ENCODE results near the gene CFAP45.

CFAP45 gene

GRCh38 chr1:159923203-159924024 lies 23.4 kb upstream of the CFAP45 start:
- peak; percentile 83 for DNase-seq (ENCODE audit: low spot score)

GRCh38 chr1:159922511-159923202 lies 22.7 kb upstream of the CFAP45 start:
- peak; percentile 60 for DNase-seq (ENCODE audit: low spot score)

DNA sequence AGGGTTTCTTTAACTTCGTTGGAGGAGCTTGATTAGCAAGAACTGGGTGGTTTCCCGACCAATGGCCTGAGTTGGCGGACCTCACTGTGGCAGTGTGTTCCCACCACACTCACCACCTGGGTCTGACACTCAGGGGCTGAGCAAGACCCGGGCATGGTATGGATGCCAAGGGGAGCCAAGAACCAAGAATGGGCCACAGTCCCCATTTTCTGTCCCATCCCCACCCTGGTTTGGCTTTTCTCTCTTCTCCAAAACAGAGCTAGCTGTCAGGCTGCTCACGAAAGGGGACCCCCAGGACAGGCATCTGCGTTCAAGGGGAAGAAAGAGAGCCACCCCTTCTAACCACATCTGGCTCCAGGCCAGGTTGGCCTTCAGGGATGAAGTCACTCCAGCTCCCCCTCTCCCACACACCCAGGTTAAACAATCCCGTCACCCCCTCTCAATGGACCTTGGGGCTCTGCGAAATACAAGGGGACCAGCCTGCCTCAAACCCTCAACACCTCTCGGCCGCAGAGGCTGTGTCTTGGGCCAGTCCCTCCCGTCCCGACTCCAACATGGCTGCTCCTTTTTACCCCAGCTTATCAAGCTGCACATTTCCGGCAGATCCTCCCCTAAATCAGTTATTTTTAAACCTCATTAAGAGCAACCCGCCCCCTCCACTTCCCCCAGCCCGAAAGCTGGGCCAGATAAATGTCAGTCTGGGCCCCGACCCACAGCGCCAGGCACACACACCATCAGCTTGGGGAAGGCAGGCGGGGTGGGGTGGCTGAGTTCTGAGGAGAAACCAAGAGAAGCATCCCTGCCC lies 21.9 kb upstream of the CFAP45 start:
- no peak for DNase-seq (ENCODE audit: low spot score)

GRCh38 chr1:159921251-159921650 lies 21.3 kb upstream of the CFAP45 start:
- no peak for DNase-seq (ENCODE audit: low spot score)

DNA sequence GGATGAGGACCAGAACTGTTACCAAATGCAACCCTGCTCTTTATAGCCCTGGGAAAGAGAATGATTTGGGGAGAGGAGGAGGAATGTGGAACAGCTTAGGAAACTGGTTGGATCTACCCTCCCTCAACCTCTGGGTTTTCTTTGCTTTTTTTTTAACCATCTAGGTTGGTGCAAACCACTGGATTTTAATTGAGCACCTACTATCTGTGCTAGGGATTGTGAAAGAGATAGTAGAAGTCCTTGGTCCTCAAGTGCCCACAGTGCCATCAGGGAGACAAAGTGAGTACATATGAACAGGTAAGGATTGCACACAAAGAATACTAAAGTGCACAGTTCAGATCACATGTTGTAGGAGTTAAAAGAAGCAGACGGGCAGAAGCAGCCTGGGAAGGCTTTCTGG lies 20.7 kb upstream of the CFAP45 start:
- no peak for DNase-seq (ENCODE audit: low spot score)

GRCh38 chr1:159920202-159920601 lies 20.2 kb upstream of the CFAP45 start:
- no peak for DNase-seq (ENCODE audit: low spot score)

- no peak for DNase-seq (ENCODE audit: low spot score)
These were observed 19.4 kb upstream of the CFAP45 start for GRCh38 chr1:159919236-159919865.

- DNase-seq (ENCODE audit: low spot score): no peak
These were observed 18.6 kb upstream of the CFAP45 start for GRCh38 chr1:159918352-159919200.

DNA sequence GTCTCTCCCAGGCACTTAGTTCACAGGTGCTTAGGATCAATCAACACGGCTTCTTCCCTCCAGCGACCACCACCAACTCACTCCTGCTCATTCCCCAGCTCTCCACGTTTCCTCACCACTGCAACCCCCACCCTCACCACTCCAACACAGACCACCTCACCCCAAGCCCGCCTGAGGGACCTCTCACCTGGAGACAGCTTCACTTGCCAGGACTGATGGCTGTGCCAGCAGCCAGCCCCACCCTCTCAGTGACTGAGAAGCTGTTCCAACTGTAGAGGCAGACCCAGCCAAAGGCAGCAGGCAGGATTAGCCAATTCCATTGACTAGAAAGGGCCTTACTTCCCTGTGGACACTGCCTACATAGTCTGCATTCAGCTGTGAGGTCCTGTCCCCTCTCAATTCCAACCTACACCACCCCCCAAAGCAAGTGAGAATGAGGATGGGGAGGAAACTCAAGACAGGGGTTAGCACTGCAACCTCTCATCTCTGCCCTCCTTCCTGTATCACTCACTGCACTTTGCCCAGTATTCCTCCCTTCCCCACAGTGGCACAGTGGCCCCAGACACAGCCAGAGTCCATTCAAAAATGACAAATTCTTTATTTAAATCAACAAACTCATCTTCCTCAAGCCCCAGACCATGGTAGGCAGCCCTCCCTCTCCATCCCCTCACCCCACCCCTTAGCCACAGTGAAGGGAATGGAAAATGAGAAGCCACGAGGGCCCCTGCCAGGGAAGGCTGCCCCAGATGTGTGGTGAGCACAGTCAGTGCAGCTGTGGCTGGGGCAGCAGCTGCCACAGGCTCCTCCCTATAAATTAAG lies 17.8 kb upstream of the CFAP45 start:
- no peak for DNase-seq (ENCODE audit: low spot score)

DNA sequence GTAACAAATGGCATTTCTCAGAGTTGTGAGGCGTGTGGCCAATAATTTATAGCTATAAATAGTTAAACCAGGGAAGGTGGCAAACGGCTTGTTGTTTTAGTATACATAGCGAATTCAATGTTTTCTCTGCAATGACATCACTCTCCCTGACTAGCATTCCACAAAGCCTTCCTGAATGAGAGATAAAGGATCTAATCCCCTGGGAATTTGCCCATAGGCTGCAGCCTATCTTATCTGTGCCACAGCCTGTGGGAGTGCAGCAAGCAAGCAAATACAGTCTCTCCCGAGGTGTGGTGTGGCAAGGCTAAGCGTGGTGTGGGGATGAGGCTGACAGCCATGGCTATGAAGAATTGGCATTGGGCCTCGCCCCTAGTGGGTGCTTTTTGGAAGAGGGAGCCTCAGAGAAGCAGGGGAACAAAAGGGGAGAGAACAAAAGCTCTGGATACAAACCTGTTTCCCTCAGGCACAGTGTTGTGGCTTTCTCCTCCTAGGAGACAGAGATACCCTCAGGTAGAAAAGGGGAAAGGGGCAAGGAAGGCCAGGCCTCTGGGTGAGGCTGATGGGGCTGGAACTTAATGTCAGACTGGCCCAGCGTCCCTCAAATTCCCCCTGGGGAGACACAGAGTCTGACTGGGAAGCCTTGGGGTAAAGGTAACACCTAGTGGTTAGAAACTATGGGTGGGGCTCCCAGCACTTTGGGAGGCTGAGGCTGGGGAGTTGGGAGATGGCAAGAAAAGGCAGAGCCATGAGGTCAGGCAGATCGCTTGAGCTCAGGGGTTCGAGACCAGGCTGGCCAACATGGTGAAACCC lies 16.5 kb upstream of the CFAP45 start:
- peak; percentile 56 for DNase-seq (ENCODE audit: low spot score)

DNA sequence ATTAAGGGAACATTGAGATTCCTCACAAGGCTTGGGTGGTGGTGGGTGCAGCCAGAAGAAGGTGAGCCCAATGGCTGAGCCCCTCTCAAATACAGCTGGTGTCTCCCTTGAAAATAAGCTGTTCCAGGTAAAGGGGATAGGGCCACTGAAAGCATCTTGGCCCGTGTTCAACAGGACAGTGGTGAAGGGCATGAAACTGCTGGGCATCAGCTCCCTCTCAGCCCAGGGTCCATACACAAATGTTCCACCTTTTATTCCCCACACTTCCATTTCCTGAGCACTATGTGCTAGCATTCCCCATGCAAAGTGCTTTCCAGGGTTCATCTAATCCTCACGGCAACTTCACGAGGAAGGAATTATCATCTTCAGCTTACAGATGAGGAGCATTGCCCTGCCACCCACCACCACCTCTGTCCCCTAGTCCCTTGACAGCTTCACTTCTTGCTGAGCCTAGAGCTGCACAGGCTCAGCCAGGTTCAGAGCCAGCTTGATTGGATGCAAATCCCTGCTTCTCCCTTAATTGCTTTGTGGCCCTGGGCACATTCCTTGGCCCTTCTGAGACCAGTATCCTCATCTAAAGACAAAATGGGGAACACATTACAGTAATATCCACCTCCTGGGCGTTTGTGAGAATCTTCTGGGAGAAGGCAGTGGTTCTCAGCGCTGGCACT lies 15.7 kb upstream of the CFAP45 start:
- DNase-seq (ENCODE audit: low spot score): no peak

DNA sequence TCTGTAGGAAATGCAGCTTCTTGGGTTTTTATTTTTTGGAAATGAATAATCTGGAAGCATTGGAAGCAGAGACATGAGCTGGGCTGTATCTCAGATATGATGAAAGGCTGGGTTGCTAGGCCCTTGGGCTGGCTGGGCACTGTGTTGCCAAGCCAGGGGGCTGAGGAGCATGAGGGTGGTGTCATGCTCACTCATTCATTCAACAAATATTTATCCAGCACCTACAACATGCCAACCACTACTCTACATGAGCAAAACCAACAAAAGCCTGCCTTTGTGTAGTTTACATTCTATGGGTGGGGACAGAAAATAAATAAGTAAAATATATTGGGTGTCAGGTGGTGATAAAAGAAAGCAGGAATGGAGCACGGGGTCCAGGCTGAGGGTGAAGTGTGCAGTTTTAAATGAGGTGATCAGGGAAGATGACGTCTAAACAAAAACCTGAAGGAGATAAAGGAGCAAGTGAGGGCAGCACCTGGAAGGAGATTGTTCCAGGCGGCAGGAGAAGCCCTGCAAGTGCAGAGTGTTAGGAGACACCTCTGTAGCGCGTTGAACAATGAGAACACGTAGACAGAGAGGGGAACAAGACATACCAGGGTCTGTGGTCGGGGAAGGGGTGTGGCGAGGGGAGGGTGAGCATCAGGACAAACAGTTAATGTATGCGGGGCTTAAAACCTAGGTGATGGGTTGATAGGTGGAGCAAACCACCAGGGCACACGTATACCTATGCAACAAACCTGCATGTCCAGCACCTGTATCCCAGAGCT lies 14.5 kb upstream of the CFAP45 start:
- DNase-seq (ENCODE audit: low spot score): no peak

GRCh38 chr1:159913451-159914192 lies 13.7 kb upstream of the CFAP45 start:
- no peak for DNase-seq (ENCODE audit: low spot score)

DNA sequence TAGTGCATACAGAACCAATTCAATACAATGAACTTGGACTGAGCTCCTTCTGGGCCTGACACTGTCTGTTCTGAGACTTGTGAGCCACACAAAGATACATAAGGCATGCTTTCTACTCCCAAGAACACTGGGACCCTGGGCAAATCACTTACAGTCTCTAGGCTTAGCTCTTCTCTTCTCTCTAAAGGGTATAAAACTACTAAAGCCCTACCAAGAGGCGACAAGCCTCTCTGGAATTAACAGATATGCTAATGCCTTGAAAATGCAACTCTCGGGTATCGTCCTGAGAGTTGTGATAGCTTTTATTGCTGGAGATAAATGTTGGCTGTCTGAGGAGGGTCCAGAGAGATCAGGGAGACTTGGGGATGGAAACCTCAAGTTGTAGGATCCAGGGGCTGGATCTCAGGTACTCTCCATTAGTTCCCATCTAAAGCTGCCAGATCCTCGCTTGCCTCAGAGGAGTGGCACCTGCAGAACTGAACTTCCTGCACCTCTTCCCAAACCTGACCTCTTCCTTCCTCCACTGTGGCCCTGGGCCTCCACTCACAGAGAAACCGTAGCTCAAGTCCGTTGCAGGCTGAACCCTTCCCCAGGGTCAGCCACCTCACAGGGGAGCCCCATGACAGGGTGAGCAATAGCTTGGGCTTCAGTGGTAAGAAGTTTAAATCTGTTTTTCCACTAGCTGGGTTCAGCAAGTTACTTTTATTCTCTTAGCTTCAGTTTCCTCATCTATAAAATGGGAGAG lies 11.5 kb upstream of the CFAP45 start:
- no peak for DNase-seq (ENCODE audit: low spot score)

- DNase-seq (ENCODE audit: low spot score): no peak
These were observed 8.3 kb upstream of the CFAP45 start for GRCh38 chr1:159908031-159908940.

- no peak for DNase-seq (ENCODE audit: low spot score)
These were observed 7.0 kb upstream of the CFAP45 start for GRCh38 chr1:159906960-159907359.
